NCI-H2171 (cell line): Measurements from ENCODE around the gene SMO.
"Not testable (repeated sequence)": the region's sequence is repeated elsewhere in the genome, so short reads cannot be mapped to it uniquely, and the experiment has no call there.

Experiments
- DNase-seq: peaks from one replicate; lab custom pipeline; 2025; lab: John Stamatoyannopoulos, UW

The SMO gene

GRCh38 chr7:129169686-129170440 lies 18.6 kb upstream of the SMO start:
- DNase-seq: no peak

GRCh38 chr7:129170441-129171021 lies 17.9 kb upstream of the SMO start:
- no peak for DNase-seq

GRCh38 chr7:129173861-129174260 lies 14.6 kb upstream of the SMO start:
- DNase-seq: not testable (repeated sequence)

GRCh38 chr7:129176916-129177710 lies 11.3 kb upstream of the SMO start:
- DNase-seq: no peak

- DNase-seq: no peak
Observed at GRCh38 chr7:129184981-129185670, 3.3 kb upstream of the SMO start.

- DNase-seq: no peak
Observed at GRCh38 chr7:129186749-129187260, 1.6 kb upstream of the SMO start.

GRCh38 chr7:129187681-129188371 lies 607 bp upstream of the SMO start:
- no peak for DNase-seq

GRCh38 chr7:129188892-129189660 lies 643 bp downstream of the SMO start:
- DNase-seq: no peak

- DNase-seq: no peak
Observed at GRCh38 chr7:129189661-129190310, 1.4 kb downstream of the SMO start.

- no peak for DNase-seq
Observed at GRCh38 chr7:129191272-129191671, 2.8 kb downstream of the SMO start.

GRCh38 chr7:129193892-129194291 lies 5.5 kb downstream of the SMO start:
- no peak for DNase-seq

GRCh38 chr7:129197771-129198170 lies 9.3 kb downstream of the SMO start:
- no peak for DNase-seq

- no peak for DNase-seq
Observed at GRCh38 chr7:129199406-129199805, 11.0 kb downstream of the SMO start.

GRCh38 chr7:129202058-129202777 lies 13.8 kb downstream of the SMO start:
- DNase-seq: no peak

- DNase-seq: no peak
Observed at GRCh38 chr7:129203050-129203741, 14.8 kb downstream of the SMO start.

- DNase-seq: no peak
Observed at GRCh38 chr7:129205126-129205818, 16.8 kb downstream of the SMO start.

- no peak for DNase-seq
Observed at GRCh38 chr7:129205987-129206785, 17.8 kb downstream of the SMO start.

GRCh38 chr7:129208667-129209066 lies 20.2 kb downstream of the SMO start:
- no peak for DNase-seq
